Osteoblast (primary cell): ENCODE data around the gene SMO. TPM values are rescaled to one million over a fixed set of nuclear protein-coding genes. Genes with fewer than 3 reads are reported as not detected.

Experiments
- DNase-seq: peaks from one replicate; pipeline ENCODE4 v3.0.0; 2011; ENCODE audit warnings: low spot score, mixed read lengths; ENCODE audit not compliant: insufficient read length; ENCODE audit errors: missing footprints
- H2AFZ ChIP-seq: 2 replicates; pipeline ENCODE4 v1.6.0; 2011; ENCODE audit warnings: mild to moderate bottlenecking, low read length
- H3K27ac ChIP-seq: 2 replicates; pipeline ENCODE4 v1.5.1; 2011; ENCODE audit warnings: mild to moderate bottlenecking, low read depth, low read length, moderate library complexity
- H3K27me3 ChIP-seq: 2 replicates; pipeline ENCODE4 v1.6.0; 2012; ENCODE audit warnings: mild to moderate bottlenecking, control low read depth, inconsistent platforms, low read length, moderate library complexity; ENCODE audit not compliant: insufficient read depth
- H3K36me3 ChIP-seq: 2 replicates; pipeline ENCODE4 v1.5.1; 2011; ENCODE audit warnings: mild to moderate bottlenecking, low read length, control low read depth, moderate library complexity; ENCODE audit not compliant: insufficient read depth
- H3K4me1 ChIP-seq: 2 replicates; pipeline ENCODE4 v1.5.1; 2011; ENCODE audit warnings: mild to moderate bottlenecking, low read length, control low read depth, moderate library complexity; ENCODE audit not compliant: insufficient read depth
- H3K4me2 ChIP-seq: 2 replicates; pipeline ENCODE4 v1.6.0; 2011; ENCODE audit warnings: mild to moderate bottlenecking, low read length; ENCODE audit not compliant: insufficient read depth
- H3K4me3 ChIP-seq: fragments of 200-600 bp; sonication (generic); 3 replicates; pipeline ENCODE4 v1.5.1; 2012; ENCODE audit warnings: mild to moderate bottlenecking, low read length, inconsistent platforms; ENCODE audit not compliant: insufficient read depth
- H3K79me2 ChIP-seq: 2 replicates; pipeline ENCODE4 v1.6.0; 2012; ENCODE audit warnings: mild to moderate bottlenecking, low read length, control low read depth, inconsistent platforms; ENCODE audit not compliant: insufficient read depth
- H3K9me3 ChIP-seq: 2 replicates; pipeline ENCODE4 v1.5.1; 2011; ENCODE audit warnings: low read depth, low read length, control low read depth
- H4K20me1 ChIP-seq: 2 replicates; pipeline ENCODE4 v1.6.0; 2012; ENCODE audit warnings: mild to moderate bottlenecking, low read length, control low read depth; ENCODE audit not compliant: insufficient read depth
- CTCF ChIP-seq: IDR thresholded peaks from 2 replicates; pipeline ENCODE4 v1.5.1; 2011; ENCODE audit warnings: mild to moderate bottlenecking, low read depth, low read length, moderate library complexity; ENCODE audit errors: extremely low read depth
- total RNA-seq: library from RNA; depleted of rRNA; stranded (reverse); fragments of >200 nt; gene quantifications from 2 replicates; pipeline ENCODE4 v1.2.3, GENCODE V29; 2012

Gene SMO
- total RNA-seq, 1 donor = 19.9 TPM

- H3K27me3 ChIP-seq = peaks cover 18% of the 10 kb centered on the region
- no peak overlapping the region for H3K27ac ChIP-seq
- H3K4me1 ChIP-seq = no peaks in the 10 kb centered on the region
- DNase-seq = peak; percentile 23
- no peak overlapping the region for H3K4me2 ChIP-seq
- H3K79me2 ChIP-seq = no peaks in the 10 kb centered on the region
- no peak overlapping the region for H3K4me3 ChIP-seq
- no peaks in the 10 kb centered on the region for H4K20me1 ChIP-seq
- H3K36me3 ChIP-seq = no peaks in the 10 kb centered on the region
- no peaks in the 10 kb centered on the region for H3K9me3 ChIP-seq
- TF ChIP-seq CTCF = no peak
- no peak overlapping the region for H2AFZ ChIP-seq
Observed at GRCh38 chr7:129161524-129162225, 26.8 kb upstream of the SMO start.

GRCh38 chr7:129162732-129163131 lies 25.7 kb upstream of the SMO start:
- Histone ChIP-seq H3K79me2 (no peaks in the 10 kb centered on the region), H3K36me3 (no peaks in the 10 kb centered on the region), H3K4me2 (no peak overlapping the region), H4K20me1 (no peaks in the 10 kb centered on the region), H3K27ac (no peak overlapping the region), H3K9me3 (no peaks in the 10 kb centered on the region), H2AFZ (no peak overlapping the region), H3K4me1 (no peaks in the 10 kb centered on the region), H3K27me3 (peaks cover 16% of the 10 kb centered on the region), H3K4me3 (no peak overlapping the region)
- DNase-seq = peak; percentile 53
- TF ChIP-seq CTCF = no peak

- peak; percentile 89 for DNase-seq
- no peaks in the 10 kb centered on the region for H4K20me1 ChIP-seq
- H3K27ac ChIP-seq = no peak overlapping the region
- peaks cover 27% of the 10 kb centered on the region for H3K27me3 ChIP-seq
- H3K79me2 ChIP-seq = no peaks in the 10 kb centered on the region
- no peaks in the 10 kb centered on the region for H3K4me1 ChIP-seq
- no peaks in the 10 kb centered on the region for H3K36me3 ChIP-seq
- no peaks in the 10 kb centered on the region for H3K9me3 ChIP-seq
- peak; percentile 84 for TF ChIP-seq CTCF
- no peak overlapping the region for H3K4me3 ChIP-seq
- H2AFZ ChIP-seq = no peak overlapping the region
- H3K4me2 ChIP-seq = no peak overlapping the region
Observed at GRCh38 chr7:129163875-129164544, 24.4 kb upstream of the SMO start.

GRCh38 chr7:129166745-129167144 lies 21.7 kb upstream of the SMO start:
- H3K9me3 ChIP-seq = no peaks in the 10 kb centered on the region
- no peaks in the 10 kb centered on the region for H3K36me3 ChIP-seq
- H4K20me1 ChIP-seq = no peaks in the 10 kb centered on the region
- H3K79me2 ChIP-seq = no peaks in the 10 kb centered on the region
- TF ChIP-seq CTCF = no peak
- H2AFZ ChIP-seq = no peak overlapping the region
- no peak overlapping the region for H3K27ac ChIP-seq
- no peak overlapping the region for H3K4me2 ChIP-seq
- H3K4me3 ChIP-seq = no peak overlapping the region
- H3K4me1 ChIP-seq = peaks cover 6% of the 10 kb centered on the region
- peak; percentile 50 for DNase-seq
- peaks cover 25% of the 10 kb centered on the region for H3K27me3 ChIP-seq
